Right lobe of liver (tissue), 4 donors: ENCODE measurements around the gene WDR6.

Experiments
- CTCF ChIP-seq, 4 donors: fragments of 200-600 bp in 3 of 4; fragments of 450-650 bp in 1 of 4; IDR thresholded peaks; one replicate each; pipeline versions ENCODE4 v1.5.1 to v1.8.0; 2016 to 2022; ENCODE audit warnings: antibody characterized with exemption in 4 of 4, mild to moderate bottlenecking in 2 of 4
- POLR2A ChIP-seq: fragments of 450-650 bp; IDR thresholded peaks from one replicate; pipeline ENCODE4 v1.6.1; 2017; ENCODE audit warnings: antibody characterized with exemption, mild to moderate bottlenecking
- donor health status: DM: no; HTN: no; CAD: no.
- donor health status: DM: no; HTN: no; CAD: no.
- donor health status: DM: no; HTN: yes; CAD: no.

- TF ChIP-seq CTCF (IDR thresholded peaks at IDR 0.05) = no peak
- no peak for TF ChIP-seq POLR2A
Measured at GRCh38 chr3:49012441-49013017, 5.3 kb downstream of the WDR6 start.
